Fibroblast of gingiva (primary cell): ENCODE data around the gene NR4A2.
A peak's percentile ranks its signal among the peaks of the same experiment; 100 is the strongest.

ENCODE experiments used
- DNase-seq: peaks from one replicate; pipeline ENCODE4 v3.0.0-alpha.2; 2011; ENCODE audit warnings: low read depth

Gene NR4A2

GRCh38 chr2:156332534-156333273 lies at the start of gene NR4A2:
Gene NR4A2 (minus strand): TSS chr2:156332721. CDS start chr2:156330186, 2,535 bp downstream.
- DNase-seq = peak; percentile 92

GRCh38 chr2:156380117-156380645 lies 47.7 kb upstream of the NR4A2 start:
- DNase-seq = no peak

- DNase-seq = no peak
Measured at GRCh38 chr2:156379714-156380113, 47.2 kb upstream of the NR4A2 start.

GRCh38 chr2:156379071-156379470 lies 46.5 kb upstream of the NR4A2 start:
- DNase-seq = no peak

- DNase-seq = no peak
Measured at GRCh38 chr2:156366753-156367152, 34.2 kb upstream of the NR4A2 start.

DNA sequence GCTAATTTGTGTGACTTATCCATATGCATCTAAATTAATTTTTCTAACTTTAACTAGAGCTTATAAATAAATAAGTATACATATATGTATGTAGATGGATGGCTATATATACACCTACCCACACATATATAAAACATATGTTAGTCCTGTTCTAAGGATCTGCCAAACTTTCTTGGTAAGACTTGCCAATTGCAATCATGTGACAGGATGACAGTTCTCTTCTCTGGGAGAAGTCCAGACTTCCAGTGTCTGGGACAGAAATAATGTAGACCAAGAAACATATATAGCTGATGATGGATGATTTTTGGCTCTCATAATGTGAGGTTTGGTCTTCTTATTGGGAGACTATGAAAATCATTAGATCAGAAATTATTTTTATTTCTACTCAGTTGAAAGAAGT lies 30.6 kb upstream of the NR4A2 start:
- no peak for DNase-seq

- DNase-seq = peak; percentile 20
Measured at GRCh38 chr2:156356014-156356754, 23.7 kb upstream of the NR4A2 start.

DNA sequence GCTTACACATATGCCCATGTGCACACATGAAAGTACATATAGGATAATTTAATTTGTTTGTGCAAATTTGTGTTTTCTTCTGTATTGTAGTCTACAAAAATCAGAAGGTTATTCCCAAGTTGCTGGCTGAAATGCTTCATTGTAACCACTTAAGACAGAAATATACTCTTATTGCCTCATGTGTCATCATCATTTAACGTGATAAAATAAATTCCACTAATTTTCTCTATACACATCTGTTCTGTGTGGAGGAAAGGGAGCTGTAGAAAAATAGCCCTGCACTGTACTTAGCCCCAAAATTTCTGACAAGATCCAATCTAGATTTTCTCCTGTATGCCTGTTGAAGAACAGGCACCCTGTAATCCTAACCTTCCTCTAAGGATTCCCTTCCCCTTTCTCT lies 20.4 kb upstream of the NR4A2 start:
- DNase-seq = no peak

GRCh38 chr2:156350374-156351142 lies 18.0 kb upstream of the NR4A2 start:
- no peak for DNase-seq

DNA sequence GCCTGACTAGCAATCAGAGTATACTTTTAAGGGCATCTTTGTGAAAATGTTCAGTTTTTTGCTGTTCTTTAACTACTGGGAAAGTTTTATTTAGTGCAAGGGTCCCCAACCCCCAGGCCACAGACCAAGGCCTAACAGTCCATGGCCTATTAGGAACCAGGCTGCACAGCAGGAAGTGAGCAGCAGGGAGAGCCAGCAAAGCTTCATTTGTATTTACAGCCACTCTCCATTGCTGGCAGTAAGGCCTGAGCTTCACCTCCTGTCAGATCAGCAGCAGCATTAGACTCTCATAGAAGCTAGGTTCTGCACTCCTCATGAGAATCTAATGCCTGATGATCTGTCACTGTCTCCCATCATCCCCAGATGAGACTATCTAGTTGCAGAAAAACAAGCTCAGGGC lies 17.1 kb upstream of the NR4A2 start:
- DNase-seq = no peak

DNA sequence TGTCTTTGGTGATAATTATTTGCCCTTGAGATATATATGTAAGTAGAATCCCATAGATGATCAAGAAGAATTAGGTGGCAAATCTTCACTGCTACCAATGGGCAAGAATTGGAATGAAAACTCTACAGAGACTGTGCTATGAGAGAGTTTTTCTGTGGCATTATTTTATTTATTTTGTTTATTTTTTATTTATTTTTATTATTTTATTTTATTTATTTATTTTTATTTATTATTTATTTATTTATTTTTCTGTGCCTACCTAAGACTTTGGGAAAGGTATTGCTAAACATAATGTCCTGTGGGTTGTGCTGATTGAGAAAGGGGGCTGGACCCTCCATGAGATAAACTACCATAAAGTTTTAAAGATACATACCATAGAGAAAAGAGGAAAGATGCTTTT lies 16.6 kb upstream of the NR4A2 start:
- no peak for DNase-seq

- no peak for DNase-seq
Measured at GRCh38 chr2:156347431-156347830, 14.9 kb upstream of the NR4A2 start.

GRCh38 chr2:156346731-156347130 lies 14.2 kb upstream of the NR4A2 start:
- no peak for DNase-seq

DNA sequence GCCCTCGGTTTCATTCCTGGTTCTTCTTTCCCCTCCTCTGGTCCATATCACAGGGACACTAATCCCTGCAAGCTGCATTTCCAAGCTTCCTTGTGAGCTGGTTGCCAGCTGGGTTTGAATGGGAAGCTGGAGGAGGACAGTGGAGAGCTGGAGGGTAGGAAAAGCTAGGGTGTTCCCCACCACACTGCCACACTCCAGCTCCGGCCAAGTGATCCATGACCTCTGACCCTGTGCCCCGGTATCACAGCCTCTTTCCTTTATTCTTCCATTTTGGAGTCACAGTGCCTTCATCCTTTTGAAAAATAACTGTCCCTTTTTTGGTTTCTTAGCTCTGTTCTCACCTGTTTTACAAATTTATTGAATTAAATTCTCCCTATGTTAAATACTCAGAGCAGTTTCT lies 13.1 kb upstream of the NR4A2 start:
- DNase-seq = no peak

DNA sequence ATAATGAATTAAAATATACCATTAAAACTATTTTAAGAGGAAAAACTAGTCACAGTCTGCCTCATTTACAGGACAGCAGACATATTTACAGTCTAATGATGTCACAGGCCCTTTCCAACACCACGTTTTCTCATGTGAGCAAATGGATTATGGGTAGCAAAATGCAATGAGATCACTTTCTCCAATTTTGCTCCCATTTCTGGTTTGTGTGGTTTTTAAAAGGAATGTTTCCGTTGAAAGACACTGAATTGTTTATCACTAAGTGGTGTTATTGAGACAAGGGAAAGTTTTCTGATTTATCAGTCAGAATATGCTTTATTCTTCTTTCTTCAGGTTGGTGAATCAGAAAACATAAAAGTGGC lies 11.4 kb upstream of the NR4A2 start:
- no peak for DNase-seq

- no peak for DNase-seq
Measured at GRCh38 chr2:156343096-156343939, 10.8 kb upstream of the NR4A2 start.

GRCh38 chr2:156342254-156343095 lies 10.0 kb upstream of the NR4A2 start:
- peak; percentile 96 for DNase-seq

DNA sequence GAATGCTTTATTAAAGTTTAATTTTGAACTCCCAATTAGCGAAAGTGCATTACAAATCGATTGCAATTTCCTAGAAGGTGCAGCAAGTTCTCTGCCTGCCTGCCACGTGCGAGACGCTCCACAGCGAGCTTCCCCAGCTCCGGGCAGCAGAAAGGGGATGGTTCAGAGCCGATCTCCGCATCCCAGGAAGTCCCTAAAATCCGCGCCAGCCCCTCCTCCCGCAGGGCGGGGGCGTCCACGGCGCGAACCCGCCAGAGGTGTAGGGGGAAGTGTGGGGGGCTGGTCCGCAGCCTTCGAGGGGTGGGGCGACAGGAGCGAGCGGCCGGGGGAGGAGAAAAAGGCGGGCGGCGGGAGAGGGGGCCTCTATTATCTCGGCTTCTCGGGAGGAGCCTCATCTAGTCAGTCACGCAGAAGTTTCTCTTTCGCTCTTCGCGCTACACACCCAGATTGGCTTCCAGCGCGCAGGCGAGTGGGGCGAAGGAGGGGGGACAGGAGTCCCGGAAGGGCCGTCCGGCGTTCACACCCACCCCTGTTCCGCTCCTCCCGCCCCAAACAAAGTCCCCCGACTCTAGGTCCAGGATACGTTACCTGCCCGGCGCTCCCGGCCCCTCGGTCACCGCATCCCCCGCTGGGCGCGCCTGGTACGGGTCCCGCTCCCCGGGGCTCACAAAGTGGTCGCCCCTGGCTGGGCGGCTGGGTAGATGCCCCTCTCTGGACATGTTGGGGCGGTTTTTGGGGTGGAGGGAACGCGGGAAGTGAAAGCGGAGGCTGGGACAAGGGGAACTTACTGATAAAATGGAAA lies 9.1 kb upstream of the NR4A2 start:
- DNase-seq = peak; percentile 97

DNA sequence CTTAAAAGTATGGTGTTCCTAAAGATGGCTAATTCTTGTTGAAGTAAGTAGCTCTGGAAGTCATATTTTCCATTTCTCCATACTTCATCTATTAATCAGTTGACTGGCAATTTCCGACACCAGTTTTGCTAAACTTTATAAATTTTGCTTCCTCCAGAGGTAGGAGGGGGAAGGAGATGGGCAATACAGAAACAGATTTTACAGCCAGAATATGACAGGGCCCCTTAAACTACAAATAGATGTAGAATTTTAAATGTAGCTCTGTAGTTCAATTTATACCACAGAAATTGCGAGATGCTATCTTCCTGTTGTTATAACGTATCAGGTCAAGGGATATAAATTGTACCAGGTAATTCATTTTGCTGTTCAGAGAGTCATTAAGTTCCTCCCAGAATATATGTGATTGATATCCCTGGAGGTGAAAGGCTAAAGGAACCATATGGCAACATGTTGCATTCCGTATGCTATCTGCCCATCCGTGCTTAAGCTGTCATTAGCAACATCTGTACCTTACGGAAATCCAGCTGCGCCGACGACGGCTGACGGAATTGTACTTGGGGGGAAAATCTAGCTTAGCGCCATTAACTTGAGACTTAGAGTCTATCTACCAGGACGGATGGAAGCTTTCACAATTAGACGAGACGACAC lies 8.4 kb upstream of the NR4A2 start:
- DNase-seq = peak; percentile 34
